K562 (cell line): ENCODE results near the gene APBB2. TPM values are rescaled to one million over a fixed set of nuclear protein-coding genes. Genes with fewer than 3 reads are reported as not detected.

ENCODE experiments used
- ATAC-seq: fragments of 200-7000 bp; cut with Tn5 transposase; 3 replicates; pipeline ENCODE4 v1.9.1; 2020; ENCODE audit warnings: moderate library complexity
- BruUV-seq: library from RNA; stranded (reverse); fragments of 400-500 nt; replicated peaks from 2 replicates; lab custom pipeline; 2021; lab: Mats Ljungman, UMichigan
- CTCF ChIA-PET: fragments of 300-600 bp; formaldehyde crosslinking; extraction: SDS; loops from one replicate; lab custom pipeline; 2021; ENCODE audit warnings: low intra/inter-chr PET ratio; lab: Yijun Ruan, JAX
- POLR2A ChIA-PET: fragments of 300-600, 350-650 bp; sonication (Branson Sonifier 250); formaldehyde crosslinking; extraction: SDS; loops from one replicate; lab custom pipeline; 2021; ENCODE audit warnings: antibody characterized with exemption, inconsistent platforms; lab: Yijun Ruan, JAX
- DNase-seq, 4 experiments: peaks; one replicate each; pipeline versions ENCODE4 v3.0.0 to v3.0.0-alpha.2; 2011 to 2018; ENCODE audit warnings: low spot score in 3 of 4, mixed read lengths in 3 of 4; ENCODE audit errors: extremely low read depth in 1 of 4
- FAIRE-seq: peaks from 2 replicates; lab custom pipeline; 2011; peaks lifted over from hg19 to GRCh38; lab: Jason Lieb, UNC
- H2AFZ ChIP-seq: 2 replicates; pipeline ENCODE4 v1.6.0; 2011; ENCODE audit warnings: low read depth, low read length, control low read depth, inconsistent platforms
- H3K27ac ChIP-seq: fragments of 200-600 bp; 3 replicates; pipeline ENCODE4 v1.8.0; 2011; ENCODE audit warnings: low read depth, mild to moderate bottlenecking, control low read depth, inconsistent platforms, low read length, moderate library complexity, mixed read lengths; ENCODE audit errors: extremely low read depth
- H3K27me3 ChIP-seq, 2 experiments: fragments of 300-600 bp in 1 of 2; 2 replicates in 1 of 2; 3 replicates in 1 of 2; pipeline versions ENCODE4 v1.6.0 to v1.8.0; 2011; ENCODE audit warnings: inconsistent platforms in 2 of 2, low read length in 2 of 2, mild to moderate bottlenecking in 1 of 2, mixed read lengths in 1 of 2, moderate library complexity in 1 of 2; ENCODE audit not compliant: control insufficient read depth in 2 of 2, insufficient read depth in 2 of 2
- H3K36me3 ChIP-seq: fragments of 300-600 bp; 3 replicates; pipeline ENCODE4 v1.8.0; 2011; ENCODE audit warnings: mild to moderate bottlenecking, low read length, inconsistent platforms; ENCODE audit not compliant: control insufficient read depth, insufficient read depth
- H3K4me1 ChIP-seq, 2 experiments: fragments of 200-600 bp in 1 of 2; replicated peaks in 1 of 2; 2 replicates in 1 of 2; 3 replicates in 1 of 2; pipeline versions ENCODE4 v1.5.1 to v1.8.0; 2011; ENCODE audit warnings: inconsistent platforms in 2 of 2, low read length in 2 of 2, mild to moderate bottlenecking in 1 of 2, mixed read lengths in 1 of 2, moderate library complexity in 1 of 2; ENCODE audit not compliant: control insufficient read depth in 2 of 2, insufficient read depth in 2 of 2
- H3K4me2 ChIP-seq: 2 replicates; pipeline ENCODE4 v1.6.1; 2011; ENCODE audit warnings: low read length, control low read depth, inconsistent platforms, mixed read lengths; ENCODE audit not compliant: insufficient read depth
- H3K4me3 ChIP-seq: fragments of 200-600 bp; sonication (generic), shearing (Covaris generic); 2 replicates; pipeline ENCODE4 v1.5.1; 2016; ENCODE audit warnings: control low read depth, inconsistent platforms
- H3K79me2 ChIP-seq: fragments of 200-600 bp; 3 replicates; pipeline ENCODE4 v1.8.0; 2011; ENCODE audit warnings: low read length, inconsistent platforms; ENCODE audit not compliant: control insufficient read depth, insufficient read depth
- H3K9ac ChIP-seq, 2 experiments: 2 replicates each; pipeline versions ENCODE4 v1.6.0 to v1.6.1; 2011; ENCODE audit warnings: low read depth in 2 of 2, low read length in 2 of 2, control low read depth in 1 of 2, inconsistent platforms in 1 of 2, mild to moderate bottlenecking in 1 of 2, mixed read lengths in 1 of 2; ENCODE audit not compliant: insufficient read depth in 1 of 2
- H3K9me1 ChIP-seq: one replicate; pipeline ENCODE4 v1.6.0; 2011; ENCODE audit warnings: inconsistent platforms, mild to moderate bottlenecking, low read length, moderate library complexity; ENCODE audit not compliant: control insufficient read depth, insufficient read depth
- H3K9me3 ChIP-seq: replicated peaks from 2 replicates; pipeline ENCODE4 v1.5.1; 2011; ENCODE audit warnings: low read depth, low read length, inconsistent platforms; ENCODE audit not compliant: control insufficient read depth, insufficient read depth
- H4K20me1 ChIP-seq: replicated peaks from 2 replicates; pipeline ENCODE4 v1.6.1; 2011; ENCODE audit warnings: low read length, inconsistent platforms, mixed read lengths; ENCODE audit not compliant: control insufficient read depth, insufficient read depth
- BACH1 ChIP-seq: fragments of 200-800 bp; sonication (Bioruptor generic); IDR thresholded peaks from 2 replicates; pipeline ENCODE4 v1.6.1; 2016; ENCODE audit warnings: missing genetic modification characterization, missing compliant biosample characterization
- C11orf30 ChIP-seq: fragments of 450-650 bp; IDR thresholded peaks from 2 replicates; pipeline ENCODE4 v1.6.1; 2016; ENCODE audit warnings: low read depth, mild to moderate bottlenecking
- ESRRA ChIP-seq: fragments of 450-650 bp; IDR thresholded peaks from 2 replicates; pipeline ENCODE4 v1.6.1; 2014; ENCODE audit warnings: low read depth, mild to moderate bottlenecking, moderate library complexity, borderline replicate concordance
- MAZ ChIP-seq, 2 experiments: fragments of 450-650 bp in 1 of 2; sonication (generic) in 1 of 2; formaldehyde crosslinking; IDR thresholded peaks in 1 of 2; conservative IDR thresholded peaks in 1 of 2; 2 replicates each; pipeline versions ENCODE4 v1.4.0 to v1.5.0; 2020; ENCODE audit warnings: mild to moderate bottlenecking in 1 of 2, missing genetic modification reagents in 1 of 2
- MIER1 ChIP-seq: fragments of 450-650 bp; IDR thresholded peaks from 2 replicates; pipeline ENCODE4 v1.6.1; 2016; ENCODE audit warnings: antibody characterized with exemption, mild to moderate bottlenecking, low read depth
- MYBL2 ChIP-seq, 2 experiments: fragments of 450-650 bp in 1 of 2; sonication (generic) in 1 of 2; formaldehyde crosslinking in 1 of 2; IDR thresholded peaks; 2 replicates each; pipeline versions ENCODE4 v1.6.1 to v1.8.1; 2017 to 2022; ENCODE audit warnings: borderline replicate concordance in 1 of 2, inconsistent platforms in 1 of 2, low read depth in 1 of 2, mild to moderate bottlenecking in 1 of 2, missing genetic modification reagents in 1 of 2, moderate library complexity in 1 of 2
- NCOA1 ChIP-seq: fragments of 450-650 bp; IDR thresholded peaks from 2 replicates; pipeline ENCODE4 v1.6.1; 2016; ENCODE audit warnings: low read depth
- NRF1 ChIP-seq, 2 experiments: fragments of 450-650 bp; IDR thresholded peaks in 1 of 2; conservative IDR thresholded peaks in 1 of 2; 2 replicates each; pipeline ENCODE4 v1.6.1; 2014; ENCODE audit warnings: mild to moderate bottlenecking in 2 of 2
- RCOR1 ChIP-seq, 2 experiments: IDR thresholded peaks; 2 replicates each; pipeline ENCODE4 v1.6.1; 2012; ENCODE audit warnings: low read depth in 2 of 2, low read length in 2 of 2, borderline replicate concordance in 1 of 2, improper control_type of control experiment in 1 of 2
- SMARCC2 ChIP-seq: fragments of 450-650 bp; IDR thresholded peaks from 2 replicates; pipeline ENCODE4 v1.6.1; 2017; ENCODE audit warnings: antibody characterized with exemption, moderate library complexity, mild to moderate bottlenecking, low read depth
- SREBF1 ChIP-seq: fragments of 150-350 bp; IDR thresholded peaks from 2 replicates; pipeline ENCODE4 v1.6.1; 2014; ENCODE audit warnings: antibody characterized with exemption, low read depth, low read length, borderline replicate concordance
- TGIF2 ChIP-seq: sonication (generic); formaldehyde crosslinking; IDR thresholded peaks from 2 replicates; pipeline ENCODE4 v1.8.1; 2022; ENCODE audit warnings: mild to moderate bottlenecking, missing genetic modification reagents, moderate library complexity
- ZNF197 ChIP-seq: fragments of 200-800 bp; sonication (Bioruptor generic); IDR thresholded peaks from 2 replicates; pipeline ENCODE4 v1.6.1; 2016; ENCODE audit warnings: low read depth, missing genetic modification characterization, missing compliant biosample characterization
- WGBS: fragments of 100-300 bp; shearing (Covaris generic); methylation state at CpG from one replicate; pipeline ENCODE4 v1.1.6; 2016; ENCODE audit warnings: low coverage, mixed read lengths; ENCODE audit not compliant: insufficient coverage; ENCODE audit errors: missing lambda C conversion rate; 5-methylcytosine and 5-hydroxymethylcytosine counted together
- in situ Hi-C: fragments of 300-500 bp; cut with MboI; formaldehyde crosslinking; loops from 4 replicates; pipeline ENCODE4 v1.15.0; 2018; ENCODE audit warnings: inconsistent platforms, mixed read lengths
- intact Hi-C: fragments of 100-400 bp; cut with micrococcal nuclease; formaldehyde crosslinking; loops from 2 replicates; pipeline ENCODE4 v1.14.2; 2022
- polyA plus RNA-seq, 8 experiments: library from polyadenylated mRNA; depleted of rRNA in 4 of 8; stranded (reverse) in 5 of 8; unstranded in 3 of 8; fragments of >200 nt; fragmentation: Nextera tagmentation in 2 of 8; fragmentation: Illumina TruSeq in 1 of 8; extraction: Ambion mirVana in 2 of 8; extraction: Trizol in 1 of 8; gene quantifications; 2 replicates each; pipeline versions ENCODE4 v1.2.1 to v1.2.3, GENCODE V29; 2011 to 2014; ENCODE audit warnings: inconsistent platforms in 1 of 8, missing spikeins in 1 of 8
- total RNA-seq, 7 experiments: library from RNA; depleted of rRNA in 6 of 7; stranded (reverse); fragments of >200 nt in 6 of 7; fragmentation: Illumina TruSeq in 2 of 7; extraction: Trizol in 2 of 7; gene quantifications; 2 replicates each; pipeline versions ENCODE4 v1.2.1 to v1.2.3, GENCODE V29; 2011 to 2021; ENCODE audit warnings: low replicate concordance in 1 of 7
- TF ChIP-seq, protein P1 (sequence below): fragments of 250-450 bp; sonication (Bioruptor Pico); IDR thresholded peaks from 2 replicates; pipeline ENCODE4 v1.5.0; 2021; ENCODE audit warnings: mild to moderate bottlenecking, borderline replicate concordance
- TF ChIP-seq, protein P2 (sequence below): IDR thresholded peaks from 3 replicates; pipeline ENCODE4 v1.6.1; 2011; ENCODE audit warnings: borderline replicate concordance, mild to moderate bottlenecking; ENCODE audit not compliant: insufficient read length, insufficient read depth

The APBB2 gene
- total and polyA plus RNA-seq, 9 of the 15 experiments (the other 6 are each of a cell fraction or from before 2014, with no cell fraction given), result 0.08 to 2.1 (median 1.4) TPM

DNA sequence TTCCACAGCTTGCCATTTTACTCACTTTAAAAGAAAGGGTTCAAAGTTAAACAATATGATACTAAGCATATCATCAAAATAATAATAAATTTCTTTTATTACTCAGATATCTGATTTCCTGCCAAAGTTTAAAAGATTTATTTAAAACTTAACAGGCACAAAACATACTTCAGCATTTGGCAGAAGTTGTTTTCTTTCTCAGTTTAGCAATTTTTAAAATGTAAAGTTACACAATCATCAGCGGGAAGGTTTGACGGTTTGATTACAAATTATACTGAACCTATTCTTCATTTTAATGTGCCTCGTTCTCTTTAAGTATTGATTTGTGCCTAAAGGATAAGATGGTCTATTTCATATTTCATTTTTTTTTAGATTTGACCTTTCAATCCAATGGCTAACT is 227.2 kb downstream of the APBB2 start (continued):
- no peak for TF ChIP-seq BACH1

DNA sequence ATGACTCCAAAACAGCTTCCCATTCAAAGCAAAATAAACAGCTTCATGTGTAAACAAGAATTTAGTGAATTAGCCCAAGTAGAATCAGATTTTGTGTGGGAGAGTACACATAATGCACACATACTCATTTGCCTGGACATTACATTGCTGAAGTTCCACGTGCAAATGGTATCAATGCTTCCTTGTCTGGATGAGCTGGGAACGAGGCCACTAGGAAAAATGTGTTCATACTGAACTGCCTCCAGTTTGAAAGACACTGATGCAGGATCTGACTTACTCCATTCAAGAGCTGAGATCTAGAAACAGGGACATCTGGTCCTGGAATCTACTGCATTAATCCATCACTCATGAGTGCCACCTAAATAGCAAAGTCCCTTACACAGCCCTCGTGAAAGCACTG is 228.0 kb downstream of the APBB2 start:
- intact Hi-C loops (no loop called here), in situ Hi-C loops (no loop called here)
- H3K79me2 ChIP-seq, result no peaks in the 10 kb centered on the region
- FAIRE-seq (no peak), DNase-seq (no peak), ATAC-seq (no peak)
- no peaks in the 10 kb centered on the region for H3K4me1 ChIP-seq
- no peak overlapping the region for H2AFZ ChIP-seq
- no peaks in the 10 kb centered on the region for H3K27me3 ChIP-seq
- H3K36me3 ChIP-seq, result no peaks in the 10 kb centered on the region
- no peak overlapping the region for H3K4me2 ChIP-seq
- H3K9ac ChIP-seq, result no peak overlapping the region
- H4K20me1 ChIP-seq, result no peaks in the 10 kb centered on the region
- no peak overlapping the region for H3K27ac ChIP-seq
- ChIA-PET POLR2A (interaction anchor here (1.1 to 1.4 kb wide), 2 partner anchors 9 to 10 kb away, joined by 3 to 4 read pairs; no protein-coding TSS in a partner anchor), CTCF (no interaction called here)
- WGBS, result 0% methylated on average over 3 of the region's 3 CpGs
- H3K9me1 ChIP-seq, result no peaks in the 10 kb centered on the region
- no peaks in the 10 kb centered on the region for H3K9me3 ChIP-seq
- BruUV-seq, result no TSS peak
- no peak overlapping the region for H3K4me3 ChIP-seq
- no peak for TF ChIP-seq C11orf30
- TF ChIP-seq, protein P1, sequence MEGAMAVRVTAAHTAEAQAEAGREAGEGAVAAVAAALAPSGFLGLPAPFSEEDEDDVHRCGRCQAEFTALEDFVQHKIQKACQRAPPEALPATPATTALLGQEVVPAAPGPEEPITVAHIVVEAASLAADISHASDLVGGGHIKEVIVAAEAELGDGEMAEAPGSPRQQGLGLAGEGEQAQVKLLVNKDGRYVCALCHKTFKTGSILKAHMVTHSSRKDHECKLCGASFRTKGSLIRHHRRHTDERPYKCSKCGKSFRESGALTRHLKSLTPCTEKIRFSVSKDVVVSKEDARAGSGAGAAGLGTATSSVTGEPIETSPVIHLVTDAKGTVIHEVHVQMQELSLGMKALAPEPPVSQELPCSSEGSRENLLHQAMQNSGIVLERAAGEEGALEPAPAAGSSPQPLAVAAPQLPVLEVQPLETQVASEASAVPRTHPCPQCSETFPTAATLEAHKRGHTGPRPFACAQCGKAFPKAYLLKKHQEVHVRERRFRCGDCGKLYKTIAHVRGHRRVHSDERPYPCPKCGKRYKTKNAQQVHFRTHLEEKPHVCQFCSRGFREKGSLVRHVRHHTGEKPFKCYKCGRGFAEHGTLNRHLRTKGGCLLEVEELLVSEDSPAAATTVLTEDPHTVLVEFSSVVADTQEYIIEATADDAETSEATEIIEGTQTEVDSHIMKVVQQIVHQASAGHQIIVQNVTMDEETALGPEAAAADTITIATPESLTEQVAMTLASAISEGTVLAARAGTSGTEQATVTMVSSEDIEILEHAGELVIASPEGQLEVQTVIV (CRISPR knock-in tag), result no peak
- TF ChIP-seq RCOR1 (IDR thresholded peaks at IDR 0.05; ENCODE audit: borderline replicate concordance in 1 of 2, low read depth in 2 of 2, low read length in 2 of 2), result no peak
- no peak for TF ChIP-seq MAZ (CRISPR knock-in tag; conservative IDR thresholded peaks at IDR 0.05 in 1 of 2, IDR thresholded peaks at IDR 0.05 in 1 of 2)
- no peak for TF ChIP-seq TGIF2 (CRISPR knock-in tag)
- no peak for TF ChIP-seq NCOA1
- no peak for TF ChIP-seq SREBF1
- TF ChIP-seq ESRRA, result no peak
- no peak for TF ChIP-seq MYBL2 (IDR thresholded peaks at IDR 0.05; ENCODE audit: low read depth)
- TF ChIP-seq MYBL2 (CRISPR knock-in tag; IDR thresholded peaks at IDR 0.05; ENCODE audit: borderline replicate concordance), result no peak
- no peak for TF ChIP-seq SMARCC2
- TF ChIP-seq, protein P2, sequence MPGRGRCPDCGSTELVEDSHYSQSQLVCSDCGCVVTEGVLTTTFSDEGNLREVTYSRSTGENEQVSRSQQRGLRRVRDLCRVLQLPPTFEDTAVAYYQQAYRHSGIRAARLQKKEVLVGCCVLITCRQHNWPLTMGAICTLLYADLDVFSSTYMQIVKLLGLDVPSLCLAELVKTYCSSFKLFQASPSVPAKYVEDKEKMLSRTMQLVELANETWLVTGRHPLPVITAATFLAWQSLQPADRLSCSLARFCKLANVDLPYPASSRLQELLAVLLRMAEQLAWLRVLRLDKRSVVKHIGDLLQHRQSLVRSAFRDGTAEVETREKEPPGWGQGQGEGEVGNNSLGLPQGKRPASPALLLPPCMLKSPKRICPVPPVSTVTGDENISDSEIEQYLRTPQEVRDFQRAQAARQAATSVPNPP, result no peak
- TF ChIP-seq ZNF197 (CRISPR knock-in tag), result no peak
- TF ChIP-seq MIER1, result no peak
- TF ChIP-seq NRF1 (conservative IDR thresholded peaks at IDR 0.05 in 1 of 2, IDR thresholded peaks at IDR 0.05 in 1 of 2), result no peak
